Stimulated activated naive CD4-positive, alpha-beta T cell treated with Interleukin-2 at 50 U/mL for 16 hours (primary cell): Measurements from ENCODE around the gene WIPF1.

Source experiments
- DNase-seq: peaks from one replicate; lab custom pipeline; 2025; lab: John Stamatoyannopoulos, UW

WIPF1 gene, protein sequence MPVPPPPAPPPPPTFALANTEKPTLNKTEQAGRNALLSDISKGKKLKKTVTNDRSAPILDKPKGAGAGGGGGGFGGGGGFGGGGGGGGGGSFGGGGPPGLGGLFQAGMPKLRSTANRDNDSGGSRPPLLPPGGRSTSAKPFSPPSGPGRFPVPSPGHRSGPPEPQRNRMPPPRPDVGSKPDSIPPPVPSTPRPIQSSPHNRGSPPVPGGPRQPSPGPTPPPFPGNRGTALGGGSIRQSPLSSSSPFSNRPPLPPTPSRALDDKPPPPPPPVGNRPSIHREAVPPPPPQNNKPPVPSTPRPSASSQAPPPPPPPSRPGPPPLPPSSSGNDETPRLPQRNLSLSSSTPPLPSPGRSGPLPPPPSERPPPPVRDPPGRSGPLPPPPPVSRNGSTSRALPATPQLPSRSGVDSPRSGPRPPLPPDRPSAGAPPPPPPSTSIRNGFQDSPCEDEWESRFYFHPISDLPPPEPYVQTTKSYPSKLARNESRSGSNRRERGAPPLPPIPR

DNA sequence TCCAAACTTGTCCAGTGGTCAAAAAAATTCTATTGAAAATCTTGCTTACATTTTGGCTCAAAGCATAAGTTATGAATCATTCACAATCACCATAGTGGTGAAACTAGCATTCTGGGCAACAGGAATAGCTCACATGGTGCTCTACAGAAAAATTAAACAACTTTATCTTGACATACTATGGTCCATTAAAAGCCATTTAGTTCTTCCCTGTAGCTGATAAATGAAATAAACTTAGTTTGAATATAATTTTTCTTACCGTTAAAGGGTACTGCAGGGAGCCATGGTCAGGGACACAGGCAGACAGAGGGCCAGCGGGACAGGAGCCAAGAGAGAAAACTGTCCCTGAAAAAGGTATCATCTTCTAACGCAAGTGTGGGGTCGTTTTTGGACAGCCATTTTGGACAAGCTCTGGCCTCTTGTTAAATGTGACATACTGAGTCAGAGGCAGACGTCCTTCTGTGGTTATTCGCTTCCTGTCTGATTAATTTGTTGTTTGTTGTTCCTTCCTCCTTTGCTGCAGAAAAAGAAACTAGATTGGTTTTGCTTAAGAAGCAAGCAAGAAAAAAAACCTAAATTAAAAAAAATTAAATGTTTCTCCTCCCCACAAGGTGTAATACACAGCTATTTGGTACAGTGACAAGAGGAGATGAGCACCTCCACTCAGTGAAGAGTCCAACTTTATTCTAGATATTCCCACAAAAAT, at the start of gene WIPF1:
WIPF1 (minus strand) TSS at position 460 of the 703 bp plus-strand sequence. CDS start 12,231 bp downstream, outside the sequence.
- peak; percentile 18 for DNase-seq

DNA sequence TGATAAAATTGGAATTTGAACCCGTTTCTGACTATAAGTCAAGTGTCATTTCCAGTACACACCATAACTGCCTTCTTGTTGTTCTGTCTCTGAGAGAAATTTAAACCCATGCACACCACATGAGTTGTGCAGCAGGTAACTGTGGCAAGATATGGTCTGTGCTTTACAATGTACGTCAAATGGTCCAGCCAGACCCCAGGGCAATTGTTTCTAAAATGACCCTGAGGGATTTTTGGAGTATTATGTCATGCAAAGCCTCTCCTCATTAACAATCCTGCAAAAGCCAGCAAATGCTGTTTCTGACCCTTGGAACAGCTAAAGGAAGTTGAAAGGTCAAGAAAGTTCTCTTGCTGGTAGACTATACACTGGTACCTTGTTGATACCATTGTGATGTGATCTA, 47.7 kb upstream of the WIPF1 start:
- DNase-seq = no peak

DNA sequence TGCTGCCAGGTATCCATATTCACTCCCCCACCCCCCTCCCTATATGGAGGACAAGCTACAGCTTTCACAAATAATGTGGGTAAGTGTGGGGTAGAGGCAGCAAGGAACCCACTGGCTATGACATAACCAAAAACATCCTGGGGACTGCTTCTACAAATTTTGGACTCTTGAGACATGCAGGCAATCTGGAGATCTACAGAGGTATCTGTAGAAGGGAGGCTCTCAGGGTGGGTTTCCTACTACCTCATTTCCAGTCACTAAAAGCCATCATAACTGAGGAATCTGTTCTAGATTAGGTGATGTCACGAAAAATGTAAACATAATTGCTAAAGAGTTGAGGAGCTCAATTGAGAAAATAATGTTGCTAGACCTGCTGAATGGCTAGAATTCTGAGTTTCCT, 46.8 kb upstream of the WIPF1 start:
- no peak for DNase-seq

DNA sequence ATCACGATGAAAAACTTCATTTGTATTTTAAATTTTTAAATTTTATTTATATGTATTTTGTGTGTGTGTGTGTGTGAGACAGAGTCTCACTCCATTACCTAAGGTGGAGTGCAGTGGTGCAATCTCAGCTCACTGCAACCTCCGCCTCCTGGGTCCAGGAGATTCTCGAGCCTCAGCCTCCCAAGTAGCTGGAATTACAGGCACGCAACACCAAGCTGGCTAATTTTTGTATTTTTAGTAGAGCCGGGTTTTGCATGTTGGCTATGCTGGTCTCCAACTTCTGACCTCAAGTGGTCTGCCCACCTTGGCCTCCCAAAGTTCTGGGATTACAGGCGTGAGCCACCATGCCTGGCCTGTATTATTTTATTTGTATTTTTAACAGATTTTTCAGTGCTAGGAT, 45.8 kb upstream of the WIPF1 start:
- no peak for DNase-seq

DNA sequence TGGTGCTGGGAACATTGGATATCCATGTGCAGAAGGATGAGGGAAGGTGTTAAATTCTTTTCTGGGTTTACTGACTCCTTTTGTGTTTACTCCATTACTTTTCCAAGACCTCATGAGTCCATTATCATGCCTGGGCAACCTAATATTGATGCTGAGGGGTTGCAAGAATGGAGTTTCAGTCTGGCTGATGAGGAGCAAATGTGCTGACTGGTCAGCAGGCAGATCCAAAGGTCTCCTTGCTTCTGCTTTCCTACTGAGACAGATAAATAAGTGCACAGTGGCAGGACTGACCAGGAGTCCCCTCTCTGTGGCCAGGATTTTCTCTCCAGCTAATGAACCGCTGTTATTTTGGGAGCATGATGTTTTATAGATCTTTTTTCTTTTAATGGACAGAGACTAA, 43.6 kb upstream of the WIPF1 start:
- no peak for DNase-seq

DNA sequence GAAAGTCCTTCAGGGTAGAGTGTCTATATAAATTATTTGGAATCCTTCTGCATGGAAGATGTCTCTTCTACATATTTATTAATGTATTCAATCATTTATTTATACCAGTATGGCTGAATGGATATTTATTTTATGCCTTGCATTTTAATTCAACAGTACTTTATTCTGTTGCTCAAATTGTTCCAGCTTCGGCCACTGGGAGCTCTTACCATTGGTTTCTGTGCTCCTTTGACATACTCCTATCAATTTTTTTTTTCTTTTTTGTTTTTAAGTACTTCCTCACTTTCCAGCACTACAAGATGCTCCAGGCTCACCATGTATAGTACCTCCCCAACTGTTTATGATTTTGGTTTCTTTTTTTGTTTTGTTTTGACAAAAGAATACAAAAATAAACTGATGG, 39.4 kb upstream of the WIPF1 start:
- DNase-seq = no peak

DNA sequence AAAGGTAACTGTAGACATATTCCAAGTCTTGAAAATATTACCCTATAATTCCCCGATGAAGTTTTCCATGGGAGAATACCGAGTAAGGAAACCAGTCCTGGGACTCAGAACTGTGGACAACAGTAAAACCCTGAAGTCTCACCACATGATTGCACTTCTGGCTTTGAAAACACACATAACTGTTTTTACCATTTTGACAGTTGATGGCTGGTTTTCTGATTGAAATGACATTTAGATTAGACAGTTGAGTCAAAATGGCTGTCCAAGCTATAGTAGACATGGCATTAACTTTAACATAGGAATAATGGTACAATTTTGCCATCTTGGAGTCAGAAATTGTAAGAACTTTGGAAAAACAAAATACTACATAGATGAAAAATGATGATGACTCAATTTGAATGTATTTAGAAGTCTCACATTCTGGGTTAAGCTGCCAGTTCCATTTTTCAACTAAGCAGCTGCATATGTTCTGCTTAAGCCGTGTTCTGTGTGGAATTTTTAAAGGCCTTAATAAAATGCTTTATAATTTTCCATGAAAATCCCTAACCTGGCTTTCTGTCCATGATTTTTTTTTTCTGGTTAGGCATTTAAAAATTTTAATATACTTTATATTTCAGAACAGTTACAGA, 38.3 kb upstream of the WIPF1 start:
- no peak for DNase-seq

DNA sequence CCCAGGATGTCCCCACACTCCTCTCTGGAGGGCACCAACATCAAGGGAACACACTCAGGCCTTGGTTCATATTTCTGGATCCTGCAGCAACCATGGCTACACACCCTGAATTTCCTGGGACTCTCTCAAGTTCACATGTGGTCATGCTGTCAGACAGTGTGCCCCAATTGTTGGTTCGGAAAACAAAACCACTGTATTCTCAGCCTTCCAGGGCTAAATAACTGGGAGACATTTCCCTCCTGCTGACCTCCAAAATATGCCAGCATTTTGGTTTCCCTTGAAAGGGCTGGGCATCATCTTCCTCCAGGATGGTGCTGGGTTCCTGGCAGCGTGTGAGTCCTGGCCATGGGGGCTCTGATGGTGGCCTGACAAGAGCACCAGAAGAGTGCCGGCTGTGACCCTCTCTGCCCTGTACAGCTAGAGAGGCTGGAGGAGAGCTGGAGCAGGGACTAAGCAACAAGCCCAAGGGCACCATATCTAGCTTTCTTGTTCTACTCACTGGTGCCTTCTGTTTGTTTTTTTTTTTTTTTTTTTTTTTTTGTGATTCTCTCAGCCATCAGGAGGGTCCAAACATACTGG, 37.5 kb upstream of the WIPF1 start:
- DNase-seq = no peak

DNA sequence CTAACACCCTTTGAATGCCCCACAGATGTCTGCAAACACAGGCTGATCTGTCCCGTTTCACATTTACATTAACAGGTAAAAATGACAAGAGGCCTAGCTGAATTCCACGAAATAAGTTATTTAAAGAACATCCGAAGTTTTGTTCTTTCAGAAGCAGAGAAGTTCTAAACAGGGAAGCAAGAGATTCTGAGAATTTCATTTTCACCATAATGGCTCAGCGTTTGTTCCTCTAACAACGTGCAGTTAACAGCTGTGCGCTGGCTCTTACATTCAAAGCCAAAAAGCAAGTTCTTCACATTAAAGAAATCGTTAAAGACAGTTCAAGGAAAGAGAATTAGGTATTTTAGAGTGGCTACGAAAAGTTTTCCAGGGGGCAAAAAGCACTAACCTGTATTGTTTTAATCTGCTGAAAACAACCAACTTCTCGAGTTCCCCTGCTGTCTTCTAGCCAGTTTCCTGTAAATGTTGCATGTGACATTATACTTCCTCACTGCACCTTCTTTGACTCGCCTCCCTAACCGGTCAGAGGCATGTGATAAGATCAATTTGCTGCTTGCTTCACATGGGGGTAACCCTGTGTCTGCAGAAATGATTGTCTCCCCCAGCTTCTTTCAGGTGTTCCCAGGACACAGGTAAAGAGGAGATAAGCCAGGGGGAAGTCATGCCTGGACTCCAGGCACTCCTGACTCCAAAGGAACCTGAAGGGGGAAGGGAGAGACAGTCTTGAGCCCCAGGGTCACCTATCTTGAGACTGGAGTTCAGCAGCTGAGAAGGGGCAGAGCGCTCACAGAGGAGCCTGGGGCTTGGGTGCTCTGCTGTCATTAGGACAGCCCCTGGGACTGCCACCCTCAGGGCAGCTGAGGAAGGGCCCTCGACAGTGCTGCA, 36.8 kb upstream of the WIPF1 start:
- peak; percentile 31 for DNase-seq

DNA sequence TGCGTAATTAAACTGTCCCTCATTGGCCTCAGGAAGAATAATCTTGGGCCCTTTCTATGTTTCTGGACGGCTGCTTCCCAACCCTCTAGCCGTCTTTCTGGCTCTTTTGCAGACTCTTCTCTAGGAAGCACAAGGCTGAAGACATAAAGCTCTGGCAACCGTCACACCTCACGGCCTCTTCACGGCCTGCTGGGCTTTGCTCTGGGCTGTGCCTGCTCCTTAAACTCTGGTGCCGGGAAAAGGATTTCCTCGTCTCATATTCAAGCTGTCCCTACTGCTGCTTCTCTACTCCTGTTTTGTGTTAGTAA, 36.0 kb upstream of the WIPF1 start:
- DNase-seq = no peak

DNA sequence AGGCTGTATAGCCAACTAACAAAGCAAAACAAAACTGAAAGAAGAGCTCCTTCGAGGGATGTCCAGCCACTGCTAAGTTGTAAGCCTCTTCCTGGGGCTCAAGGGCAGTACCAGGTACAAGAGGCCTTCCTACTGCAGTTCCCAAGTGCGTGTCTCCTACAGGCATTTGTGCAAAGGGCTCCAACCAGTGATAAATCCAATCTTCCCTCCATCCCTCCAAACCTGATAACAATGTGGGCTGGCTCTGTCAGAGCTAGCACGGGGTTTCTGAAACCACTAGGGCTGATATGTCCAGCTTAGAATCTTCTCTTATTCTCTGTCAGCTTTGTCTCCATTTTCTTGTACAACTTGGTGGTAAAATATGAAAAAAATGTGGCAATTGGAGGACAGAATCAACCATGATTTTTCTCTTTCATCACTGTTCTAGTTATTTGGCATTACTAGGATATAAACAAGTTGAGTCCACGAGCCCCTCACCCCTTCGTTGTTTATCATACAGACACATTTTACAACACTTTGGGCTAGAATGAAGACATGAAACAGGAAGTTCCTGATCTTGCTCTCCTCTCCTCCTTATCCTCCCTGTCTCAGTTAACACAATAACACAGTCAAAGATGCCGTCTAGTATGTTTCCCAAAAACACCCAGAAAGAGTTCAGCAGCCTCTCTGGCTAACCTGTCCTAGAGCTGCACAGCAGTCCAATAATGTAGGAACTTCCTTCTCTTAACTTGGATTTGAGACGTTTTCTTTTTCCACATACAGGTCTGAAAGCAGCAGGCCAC, 35.4 kb upstream of the WIPF1 start:
- DNase-seq = no peak

DNA sequence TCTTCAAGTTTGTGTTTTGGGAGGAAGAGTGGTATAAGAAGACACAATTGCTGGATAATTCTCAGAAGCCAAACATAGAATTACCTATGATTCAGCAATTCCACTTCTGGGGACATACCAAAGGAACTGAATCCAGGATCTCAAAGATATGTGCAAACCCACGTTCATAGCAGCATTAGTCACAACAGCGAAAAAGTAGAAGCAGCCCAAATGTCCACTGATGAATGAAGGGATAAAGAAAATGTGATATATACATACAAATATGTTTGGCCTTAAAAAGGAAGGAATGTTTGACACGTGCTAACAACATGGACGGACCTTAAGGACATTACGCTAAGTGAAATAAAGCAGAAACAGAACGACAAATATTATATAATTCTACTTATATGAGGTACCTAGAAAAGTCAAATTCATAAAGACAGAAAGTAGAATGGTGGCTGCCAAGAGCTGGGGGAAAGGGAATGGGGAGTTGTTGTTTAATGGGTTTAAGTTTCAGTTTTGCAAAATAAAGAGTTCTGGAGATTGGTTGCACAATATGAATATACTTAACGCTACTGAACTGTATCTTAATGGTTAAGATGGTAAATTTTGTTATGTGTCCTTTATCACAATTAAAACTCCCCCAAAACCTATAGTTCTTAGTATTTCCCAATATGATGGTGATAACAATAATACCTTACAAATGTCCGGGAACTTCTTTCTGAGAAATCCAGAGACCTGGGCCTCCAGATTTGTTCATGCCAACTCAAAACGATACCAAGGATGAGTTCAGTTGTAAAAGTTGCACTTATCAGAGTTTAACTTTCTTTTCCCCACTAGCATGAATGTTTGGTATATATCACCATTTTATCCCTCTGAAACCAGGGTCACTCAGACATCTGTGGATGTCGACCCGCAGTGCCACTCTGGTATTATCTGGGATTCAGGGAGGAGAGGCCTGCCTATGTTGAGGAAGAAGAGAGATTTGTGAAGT, 33.7 kb upstream of the WIPF1 start:
- no peak for DNase-seq

DNA sequence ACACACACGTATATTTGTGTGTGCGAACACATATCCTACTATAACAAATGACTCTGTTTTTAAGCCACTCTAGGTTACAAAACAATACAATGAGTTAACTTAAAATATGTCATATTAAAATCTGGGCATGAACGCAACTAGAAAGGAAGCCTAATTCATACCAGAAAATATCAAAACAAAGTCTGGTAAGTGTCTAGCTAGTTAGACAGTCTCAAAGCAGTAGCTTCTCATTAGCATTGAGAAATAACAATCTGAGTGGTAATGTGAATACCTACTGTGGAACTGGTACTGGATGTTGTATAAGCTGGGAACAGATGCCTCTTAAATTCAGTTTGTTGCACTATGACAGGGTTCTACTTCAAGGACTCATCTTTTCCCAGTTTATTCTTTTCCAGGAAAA, 32.5 kb upstream of the WIPF1 start:
- no peak for DNase-seq

DNA sequence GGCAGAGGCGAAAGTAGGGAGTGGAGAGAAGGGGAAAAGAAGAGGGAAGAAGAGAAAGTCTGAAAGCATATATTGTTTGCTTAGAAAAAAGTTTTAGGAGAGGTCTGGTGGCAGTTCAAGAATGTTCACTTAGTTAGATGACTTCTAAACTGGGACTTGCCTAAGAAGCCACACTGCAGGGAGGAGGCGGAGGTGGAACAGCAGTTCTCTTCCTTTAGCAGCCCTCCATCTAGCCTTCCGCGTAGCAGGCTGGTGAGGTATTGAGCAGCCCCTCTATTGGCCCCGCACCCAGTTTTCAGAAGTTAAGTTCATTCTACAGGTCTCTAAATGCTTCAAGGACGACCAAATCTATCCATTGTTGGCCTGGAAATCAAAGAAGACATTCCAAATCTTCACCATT, 31.9 kb upstream of the WIPF1 start:
- no peak for DNase-seq

DNA sequence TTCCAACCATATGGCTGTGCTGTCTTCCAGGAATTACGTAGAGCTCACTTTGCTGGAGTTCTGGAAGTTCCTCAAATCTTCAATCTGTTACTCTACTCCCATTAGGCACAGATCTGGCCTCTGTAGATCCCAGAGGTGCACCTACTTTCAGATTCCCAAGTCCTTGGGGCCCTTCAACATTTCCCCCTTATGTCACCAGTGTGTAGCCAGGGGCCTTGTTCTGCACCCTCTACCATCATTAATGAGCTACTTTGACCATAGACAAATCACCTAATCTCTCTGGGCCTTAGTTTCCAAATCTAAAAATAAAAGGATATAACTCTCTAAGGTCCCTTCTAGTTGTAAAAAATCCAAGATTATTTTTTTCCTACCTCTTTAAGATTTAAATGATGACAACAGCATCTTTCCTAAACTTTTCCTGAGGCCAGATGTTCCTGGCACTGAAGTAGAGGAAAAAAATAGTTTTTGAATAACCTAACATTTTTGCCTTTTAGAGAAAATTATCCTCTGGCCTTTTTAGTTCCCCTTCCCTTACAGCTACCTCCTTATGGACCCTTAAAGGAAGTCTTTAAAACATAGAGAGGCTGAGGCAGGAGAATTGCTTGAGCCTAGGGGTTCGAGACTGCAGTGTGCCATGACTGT, 31.0 kb upstream of the WIPF1 start:
- DNase-seq = no peak

DNA sequence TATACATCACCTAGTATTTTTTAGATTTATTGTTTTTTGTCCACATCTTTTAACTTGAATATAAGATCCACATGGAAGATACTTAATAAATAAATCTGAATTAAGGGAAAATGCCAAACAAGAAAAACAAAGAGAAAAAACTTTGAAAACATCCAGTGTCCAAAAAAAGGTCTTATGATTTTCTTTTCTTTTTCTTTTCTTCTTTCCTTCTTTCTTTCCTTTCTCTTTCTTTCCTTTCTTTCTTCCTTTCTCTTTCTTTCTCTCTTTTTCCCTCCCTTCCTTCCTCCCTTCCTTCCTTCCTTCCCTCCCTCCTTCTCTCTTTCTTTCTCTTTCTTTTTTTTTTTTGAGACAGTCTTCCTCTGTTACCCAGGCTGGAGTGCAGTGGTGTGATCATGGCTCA, 29.6 kb upstream of the WIPF1 start:
- DNase-seq = no peak

DNA sequence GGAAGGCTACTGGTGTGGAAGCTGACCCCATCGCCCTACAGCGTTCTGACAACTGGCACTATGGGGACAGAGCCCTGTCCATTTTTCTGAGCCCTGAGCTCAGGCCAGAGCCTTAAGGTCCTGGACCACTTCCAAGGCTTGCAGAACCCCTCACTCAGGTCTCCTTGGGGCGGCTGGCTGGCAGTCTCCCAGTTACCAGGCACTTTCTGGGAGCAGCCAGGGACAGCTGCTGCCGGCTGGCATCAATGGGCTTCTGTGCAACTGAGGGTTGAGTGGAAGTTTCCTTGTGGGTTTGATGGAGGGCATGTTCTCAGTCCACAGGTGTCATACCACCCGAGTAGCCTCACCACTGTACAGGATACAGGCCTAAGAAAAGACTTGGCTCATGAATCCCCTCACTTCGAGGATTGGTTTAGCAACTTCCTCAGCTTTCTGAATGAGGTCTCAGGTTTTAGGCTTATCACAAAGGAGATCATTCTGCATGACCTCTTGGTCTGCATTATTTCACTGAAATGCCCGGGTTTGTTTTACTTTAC, 27.4 kb upstream of the WIPF1 start:
- DNase-seq = no peak

DNA sequence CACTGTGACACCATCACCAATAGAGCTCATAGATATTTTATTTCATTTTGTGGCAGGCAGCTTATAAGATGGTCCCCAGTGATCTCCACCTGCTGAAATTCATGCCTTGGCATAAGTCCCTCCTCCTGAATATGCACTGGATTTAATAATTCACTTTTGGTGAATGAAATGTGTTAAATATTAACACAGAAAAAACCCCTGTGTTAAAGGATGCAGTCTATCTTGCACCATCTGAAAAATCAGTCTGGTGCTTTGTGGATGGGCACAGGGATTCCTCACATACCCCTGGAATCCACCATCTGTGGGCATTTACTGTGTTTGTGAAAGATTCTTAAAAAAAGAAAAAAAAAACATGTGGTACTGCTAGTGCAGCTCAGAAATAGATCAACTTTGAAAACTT, 26.1 kb upstream of the WIPF1 start:
- DNase-seq = no peak

DNA sequence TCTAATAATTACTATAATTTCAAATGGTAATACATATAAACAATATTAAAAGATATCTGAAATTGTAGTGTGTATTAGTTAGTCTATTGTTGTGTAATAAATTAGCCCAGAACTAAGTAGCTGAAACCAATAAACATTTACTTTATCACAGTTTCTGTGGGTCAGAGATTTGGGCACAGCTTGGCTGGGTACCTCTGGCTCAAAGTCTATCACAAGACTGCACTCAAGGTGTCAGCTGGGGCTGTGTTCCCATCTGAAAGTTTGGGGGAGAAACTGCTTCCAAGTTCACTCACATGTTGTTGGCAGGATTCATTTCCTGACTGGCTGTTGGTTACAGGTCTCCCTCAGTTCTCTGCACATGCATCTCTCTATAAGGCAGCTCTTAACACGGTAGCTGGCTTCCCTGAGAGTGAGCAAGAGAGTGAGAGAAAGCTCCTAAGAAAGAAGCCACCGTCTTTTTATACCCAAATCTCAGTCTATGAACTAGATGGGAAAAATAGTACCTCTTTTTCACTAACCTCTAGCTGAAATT, 25.6 kb upstream of the WIPF1 start:
- no peak for DNase-seq
